Measurements from ENCODE around the gene ZNF142. TPM values are rescaled to one million over a fixed set of nuclear protein-coding genes. Genes with fewer than 3 reads are reported as not detected.

The ZNF142 gene
- total and polyA plus RNA-seq, 9 donors, result 7.0 to 33.9 (median 21.0) TPM

DNA sequence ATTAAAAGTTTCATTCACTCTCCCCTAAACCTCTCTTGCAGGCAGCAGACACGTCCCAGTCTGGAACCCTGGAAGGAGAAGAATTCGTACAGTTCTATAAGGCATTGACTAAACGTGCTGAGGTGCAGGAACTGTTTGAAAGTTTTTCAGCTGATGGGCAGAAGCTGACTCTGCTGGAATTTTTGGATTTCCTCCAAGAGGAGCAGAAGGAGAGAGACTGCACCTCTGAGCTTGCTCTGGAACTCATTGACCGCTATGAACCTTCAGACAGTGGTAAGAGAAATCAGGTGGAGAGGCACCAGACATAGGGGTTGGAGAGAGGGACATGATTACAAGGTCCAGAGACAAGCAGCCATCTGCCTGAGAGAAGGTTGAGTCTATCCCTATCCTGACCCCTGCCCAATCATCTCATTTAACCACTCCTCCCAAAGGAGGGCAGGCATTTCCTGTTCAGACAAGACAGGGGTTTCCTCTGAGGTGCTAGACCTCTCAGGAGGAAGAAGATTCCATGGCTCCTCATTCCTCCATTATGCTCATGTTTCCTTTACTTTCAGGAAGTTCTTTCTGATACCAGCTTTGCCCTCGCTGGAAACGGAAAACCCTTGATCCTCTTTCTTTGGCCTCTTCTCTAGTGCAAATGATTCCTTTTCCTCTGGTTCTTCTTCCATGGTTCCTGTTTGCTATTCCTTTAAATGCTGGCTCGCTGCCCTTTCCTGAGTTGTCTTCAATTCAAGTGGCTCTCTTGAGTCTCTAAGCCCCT lies 36.6 kb downstream of the ZNF142 start:
- TF ChIP-seq EP300 (IDR thresholded peaks at IDR 0.05) (no peak), POLR2A (IDR thresholded peaks at IDR 0.05) (no peak)
- TF ChIP-seq, protein P1, sequence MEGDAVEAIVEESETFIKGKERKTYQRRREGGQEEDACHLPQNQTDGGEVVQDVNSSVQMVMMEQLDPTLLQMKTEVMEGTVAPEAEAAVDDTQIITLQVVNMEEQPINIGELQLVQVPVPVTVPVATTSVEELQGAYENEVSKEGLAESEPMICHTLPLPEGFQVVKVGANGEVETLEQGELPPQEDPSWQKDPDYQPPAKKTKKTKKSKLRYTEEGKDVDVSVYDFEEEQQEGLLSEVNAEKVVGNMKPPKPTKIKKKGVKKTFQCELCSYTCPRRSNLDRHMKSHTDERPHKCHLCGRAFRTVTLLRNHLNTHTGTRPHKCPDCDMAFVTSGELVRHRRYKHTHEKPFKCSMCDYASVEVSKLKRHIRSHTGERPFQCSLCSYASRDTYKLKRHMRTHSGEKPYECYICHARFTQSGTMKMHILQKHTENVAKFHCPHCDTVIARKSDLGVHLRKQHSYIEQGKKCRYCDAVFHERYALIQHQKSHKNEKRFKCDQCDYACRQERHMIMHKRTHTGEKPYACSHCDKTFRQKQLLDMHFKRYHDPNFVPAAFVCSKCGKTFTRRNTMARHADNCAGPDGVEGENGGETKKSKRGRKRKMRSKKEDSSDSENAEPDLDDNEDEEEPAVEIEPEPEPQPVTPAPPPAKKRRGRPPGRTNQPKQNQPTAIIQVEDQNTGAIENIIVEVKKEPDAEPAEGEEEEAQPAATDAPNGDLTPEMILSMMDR (IDR thresholded peaks at IDR 0.05), result no peak
- Histone ChIP-seq H3K4me1 (ENCODE audit: insufficient read depth) (no peaks in the 10 kb centered on the region), H3K9me3 (no peaks in the 10 kb centered on the region), H3K36me3 (no peaks in the 10 kb centered on the region), H3K27me3 (no peaks in the 10 kb centered on the region), H3K4me3 (no peak overlapping the region), H3K27ac (no peak overlapping the region)
- DNase-seq, result no peak
- intact Hi-C loops (cut with DNase I), result no loop called here
- WGBS, 3 donors, result 54 to 60% (median 59%) methylated on average over 7 of the region's 7 CpGs

- H3K27me3 ChIP-seq, result no peaks in the 10 kb centered on the region
These were observed 38.4 kb downstream of the ZNF142 start for GRCh38 chr2:218621007-218621406.

DNA sequence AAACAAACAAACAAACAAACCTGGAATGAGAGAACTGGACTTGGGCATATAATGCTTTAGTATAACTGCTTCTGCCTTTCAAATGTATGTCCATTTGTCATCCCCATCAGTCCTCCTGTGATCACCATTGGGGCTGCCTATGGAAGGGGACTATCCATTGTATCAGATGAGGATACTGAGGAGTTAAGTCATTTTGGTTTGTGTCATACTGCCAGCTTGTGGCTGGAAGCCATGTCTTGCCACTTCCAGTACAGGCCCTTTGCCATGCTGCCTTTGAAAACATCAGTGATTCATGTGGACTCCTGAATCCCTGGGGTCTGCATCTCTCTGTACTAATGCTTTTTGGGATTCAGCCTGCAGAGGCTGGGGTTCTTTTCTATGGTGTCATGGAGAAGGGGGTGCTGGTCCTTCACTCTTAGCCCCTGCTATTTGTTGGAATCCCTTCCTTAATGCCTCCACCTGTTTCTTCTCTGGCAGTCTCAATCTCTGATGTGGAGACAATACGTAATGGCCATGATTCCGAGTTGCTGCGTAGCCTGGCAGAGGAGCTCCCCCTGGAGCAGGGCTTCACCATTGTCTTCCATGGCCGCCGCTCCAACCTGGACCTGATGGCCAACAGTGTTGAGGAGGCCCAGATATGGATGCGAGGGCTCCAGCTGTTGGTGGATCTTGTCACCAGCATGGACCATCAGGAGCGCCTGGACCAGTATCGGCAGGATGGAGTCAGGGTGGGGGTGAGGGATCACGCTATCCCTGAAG lies 41.1 kb downstream of the ZNF142 start:
- Histone ChIP-seq H3K4me1 (ENCODE audit: insufficient read depth) (no peaks in the 10 kb centered on the region), H3K27ac (no peak overlapping the region), H3K9me3 (no peaks in the 10 kb centered on the region), H3K4me3 (no peak overlapping the region), H3K27me3 (no peaks in the 10 kb centered on the region), H3K36me3 (no peaks in the 10 kb centered on the region)
- intact Hi-C loops (cut with DNase I), result no loop called here
- no peak for DNase-seq
- no peak for TF ChIP-seq POLR2A (IDR thresholded peaks at IDR 0.05)
- TF ChIP-seq, protein P1 (IDR thresholded peaks at IDR 0.05), result no peak
- TF ChIP-seq EP300 (IDR thresholded peaks at IDR 0.05), result no peak
- WGBS, 3 donors, result 87 to 91% (median 87%) methylated on average over 9 of the region's 9 CpGs

More at GRCh38 chr2:218621007-218621406, 38.4 kb downstream of the ZNF142 start:
- intact Hi-C loops (cut with DNase I), result no loop called here
- H3K4me3 ChIP-seq, result no peak overlapping the region
- DNase-seq, result no peak
- no peaks in the 10 kb centered on the region for H3K9me3 ChIP-seq
- no peak overlapping the region for H3K27ac ChIP-seq
- H3K36me3 ChIP-seq, result no peaks in the 10 kb centered on the region
- WGBS, 3 donors, result 78 to 81% (median 80%) methylated on average over 7 of the region's 7 CpGs
- TF ChIP-seq, protein P1 (IDR thresholded peaks at IDR 0.05), result no peak
- TF ChIP-seq EP300 (IDR thresholded peaks at IDR 0.05) (no peak), POLR2A (IDR thresholded peaks at IDR 0.05) (no peak)
- no peaks in the 10 kb centered on the region for H3K4me1 ChIP-seq (ENCODE audit: insufficient read depth)

GRCh38 chr2:218615868-218616315 lies 43.5 kb downstream of the ZNF142 start:
- Histone ChIP-seq H3K9me3 (no peaks in the 10 kb centered on the region), H3K4me3 (no peak overlapping the region), H3K36me3 (no peaks in the 10 kb centered on the region), H3K27ac (no peak overlapping the region), H3K4me1 (ENCODE audit: insufficient read depth) (no peaks in the 10 kb centered on the region), H3K27me3 (no peaks in the 10 kb centered on the region)
- intact Hi-C loops (cut with DNase I), result no loop called here
- WGBS, 3 donors, result 78 to 82% (median 82%) methylated on average over 6 of the region's 6 CpGs
- no peak for DNase-seq
- TF ChIP-seq EP300 (IDR thresholded peaks at IDR 0.05) (no peak), POLR2A (IDR thresholded peaks at IDR 0.05) (no peak)
- TF ChIP-seq, protein P1 (IDR thresholded peaks at IDR 0.05), result no peak
